ENCODE measurements around the gene ZHX3.

DNA sequence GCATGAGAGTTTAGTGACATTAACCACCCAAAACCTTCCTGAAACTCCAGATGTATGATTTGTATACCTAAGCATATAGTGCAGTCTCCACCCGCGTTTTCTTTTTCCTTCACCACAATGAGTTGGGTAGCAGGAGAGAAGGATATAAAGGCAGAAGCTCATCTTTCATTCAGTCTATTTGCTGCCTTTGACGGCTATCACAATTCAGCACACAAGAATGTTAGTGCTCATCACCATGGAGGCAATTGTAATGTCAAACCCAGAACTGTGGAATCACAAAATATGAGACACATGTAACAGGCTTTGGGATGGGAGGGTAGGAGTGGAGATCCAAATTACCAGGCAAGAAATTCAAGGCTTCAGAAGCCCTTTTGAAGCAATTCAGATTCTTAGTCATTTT, 17.6 kb downstream of the ZHX3 start:
- TF ChIP-seq, protein P1, sequence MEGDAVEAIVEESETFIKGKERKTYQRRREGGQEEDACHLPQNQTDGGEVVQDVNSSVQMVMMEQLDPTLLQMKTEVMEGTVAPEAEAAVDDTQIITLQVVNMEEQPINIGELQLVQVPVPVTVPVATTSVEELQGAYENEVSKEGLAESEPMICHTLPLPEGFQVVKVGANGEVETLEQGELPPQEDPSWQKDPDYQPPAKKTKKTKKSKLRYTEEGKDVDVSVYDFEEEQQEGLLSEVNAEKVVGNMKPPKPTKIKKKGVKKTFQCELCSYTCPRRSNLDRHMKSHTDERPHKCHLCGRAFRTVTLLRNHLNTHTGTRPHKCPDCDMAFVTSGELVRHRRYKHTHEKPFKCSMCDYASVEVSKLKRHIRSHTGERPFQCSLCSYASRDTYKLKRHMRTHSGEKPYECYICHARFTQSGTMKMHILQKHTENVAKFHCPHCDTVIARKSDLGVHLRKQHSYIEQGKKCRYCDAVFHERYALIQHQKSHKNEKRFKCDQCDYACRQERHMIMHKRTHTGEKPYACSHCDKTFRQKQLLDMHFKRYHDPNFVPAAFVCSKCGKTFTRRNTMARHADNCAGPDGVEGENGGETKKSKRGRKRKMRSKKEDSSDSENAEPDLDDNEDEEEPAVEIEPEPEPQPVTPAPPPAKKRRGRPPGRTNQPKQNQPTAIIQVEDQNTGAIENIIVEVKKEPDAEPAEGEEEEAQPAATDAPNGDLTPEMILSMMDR (IDR thresholded peaks at IDR 0.05), result no peak
- TF ChIP-seq POLR2A (IDR thresholded peaks at IDR 0.05), result no peak

All from right lobe of liver (tissue), 4 donors.